HG03095 (cell line): ENCODE results near the gene PTGR1.
"Not testable (repeated sequence)": the region's sequence is repeated elsewhere in the genome, so short reads cannot be mapped to it uniquely, and the experiment has no call there.

Experiments used
- ATAC-seq: cut with Tn5 transposase; IDR thresholded peaks from one replicate; pipeline ENCODE4 v1.9.1; 2021; ENCODE audit warnings: moderate library complexity; ENCODE audit not compliant: unreplicated experiment

PTGR1 gene

GRCh38 chr9:111613436-111614040 lies 14.1 kb upstream of the PTGR1 start:
- ATAC-seq, result no peak

- ATAC-seq, result no peak
These were observed 11.4 kb upstream of the PTGR1 start for GRCh38 chr9:111610845-111611244.

GRCh38 chr9:111610149-111610548 lies 10.7 kb upstream of the PTGR1 start:
- ATAC-seq, result no peak

GRCh38 chr9:111605041-111605559 lies 5.7 kb upstream of the PTGR1 start:
- ATAC-seq, result no peak

- no peak for ATAC-seq
These were observed 4.7 kb upstream of the PTGR1 start for GRCh38 chr9:111604054-111604615.

GRCh38 chr9:111603041-111603440 lies 3.6 kb upstream of the PTGR1 start:
- ATAC-seq, result no peak

- no peak for ATAC-seq
These were observed 2.0 kb upstream of the PTGR1 start for GRCh38 chr9:111601237-111602018.

GRCh38 chr9:111599955-111600343 lies 502 bp upstream of the PTGR1 start:
- no peak for ATAC-seq

GRCh38 chr9:111598733-111599091 lies 735 bp downstream of the PTGR1 start:
- ATAC-seq, result no peak

GRCh38 chr9:111597852-111598732 lies 1.4 kb downstream of the PTGR1 start:
- peak; percentile 63 for ATAC-seq

GRCh38 chr9:111588846-111589245 lies 10.6 kb downstream of the PTGR1 start:
- ATAC-seq, result no peak

- ATAC-seq, result no peak
These were observed 13.1 kb downstream of the PTGR1 start for GRCh38 chr9:111586378-111586777.

- ATAC-seq, result no peak
These were observed 16.6 kb downstream of the PTGR1 start for GRCh38 chr9:111582888-111583287.

- no peak for ATAC-seq
These were observed 26.4 kb downstream of the PTGR1 start for GRCh38 chr9:111572950-111573604.

- ATAC-seq, result not testable (repeated sequence)
These were observed 31.3 kb downstream of the PTGR1 start for GRCh38 chr9:111568127-111568526.

GRCh38 chr9:111566234-111566633 lies 33.2 kb downstream of the PTGR1 start:
- no peak for ATAC-seq

- no peak for ATAC-seq
These were observed 38.2 kb downstream of the PTGR1 start for GRCh38 chr9:111561165-111561719.

- no peak for ATAC-seq
These were observed 40.3 kb downstream of the PTGR1 start for GRCh38 chr9:111559000-111559610.

GRCh38 chr9:111555425-111555824 lies 44.0 kb downstream of the PTGR1 start:
- not testable (repeated sequence) for ATAC-seq

GRCh38 chr9:111548623-111549022 lies 50.8 kb downstream of the PTGR1 start:
- no peak for ATAC-seq
